Activated T-cell treated with anti-CD3 and anti-CD28 coated beads for 4 hours (primary cell): ENCODE results near the gene ITM2B.

Experiments used
- DNase-seq: peaks from one replicate; pipeline ENCODE4 v3.0.0-alpha.2; 2020

Gene ITM2B

DNA sequence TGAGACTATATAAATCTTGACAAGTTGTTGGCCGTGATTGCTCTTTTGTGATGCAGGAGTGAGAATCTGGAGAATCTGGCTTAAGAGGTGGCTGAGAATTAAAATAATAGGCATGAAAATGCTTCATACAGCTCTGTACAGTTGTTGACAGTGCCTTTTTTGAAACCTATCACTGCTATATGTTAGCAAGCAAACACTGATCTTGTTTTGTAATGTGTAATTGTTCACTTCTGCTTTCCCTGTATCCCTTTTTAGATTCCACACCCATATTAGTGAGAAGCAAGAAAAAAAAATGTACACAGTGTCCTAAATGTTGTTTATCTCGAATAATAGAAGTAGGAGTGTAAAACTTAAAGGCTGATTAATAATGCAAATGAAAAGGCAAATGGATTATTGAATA lies 31.1 kb downstream of the ITM2B start:
- DNase-seq = no peak

DNA sequence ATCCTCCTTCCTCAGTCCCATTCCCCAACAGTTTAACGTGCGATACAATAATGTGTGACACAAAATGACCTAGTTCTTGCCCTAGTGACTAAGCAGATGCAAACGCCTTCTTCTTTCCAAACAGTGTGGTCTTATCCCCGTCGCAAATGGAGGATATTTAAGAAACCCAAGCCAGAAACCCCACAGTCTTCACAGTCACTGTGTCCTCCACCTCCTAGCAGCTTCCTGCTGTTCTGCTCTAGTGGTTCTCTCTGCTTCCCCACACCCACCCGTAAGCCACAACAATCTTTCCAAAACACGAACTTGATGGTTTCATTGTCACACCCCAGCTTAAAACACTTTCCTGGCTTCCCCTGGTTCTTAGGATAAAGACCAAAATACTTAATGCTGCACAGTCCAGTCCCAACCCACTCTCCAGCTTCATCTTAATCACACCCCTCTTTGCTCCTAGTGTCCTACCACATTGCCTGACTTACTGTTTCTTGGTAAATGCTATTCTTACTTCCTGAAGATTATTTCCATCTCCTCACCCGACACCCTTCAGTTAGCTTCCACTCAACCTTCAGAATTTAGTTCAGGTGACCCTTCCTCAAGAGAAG lies 32.3 kb downstream of the ITM2B start:
- peak; percentile 2 for DNase-seq

DNA sequence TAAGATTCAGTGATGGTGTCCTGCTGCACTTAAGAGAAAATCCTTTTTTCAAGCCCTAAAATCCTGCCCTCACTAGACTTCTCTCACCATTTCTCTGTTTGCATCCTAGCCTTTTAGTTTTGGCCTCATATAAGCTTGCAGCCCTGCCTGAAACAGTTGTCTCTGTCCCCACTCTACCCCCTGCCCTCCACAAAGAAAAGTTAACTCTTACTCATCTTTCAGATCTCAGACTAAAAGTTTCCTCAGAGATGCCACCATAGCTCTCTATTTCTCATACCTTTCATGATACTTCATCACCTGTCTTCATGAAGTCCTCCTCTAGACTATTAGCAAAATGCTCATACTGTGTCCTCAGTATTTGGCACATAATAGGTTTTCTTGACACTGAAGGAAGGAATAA lies 33.1 kb downstream of the ITM2B start:
- no peak for DNase-seq

DNA sequence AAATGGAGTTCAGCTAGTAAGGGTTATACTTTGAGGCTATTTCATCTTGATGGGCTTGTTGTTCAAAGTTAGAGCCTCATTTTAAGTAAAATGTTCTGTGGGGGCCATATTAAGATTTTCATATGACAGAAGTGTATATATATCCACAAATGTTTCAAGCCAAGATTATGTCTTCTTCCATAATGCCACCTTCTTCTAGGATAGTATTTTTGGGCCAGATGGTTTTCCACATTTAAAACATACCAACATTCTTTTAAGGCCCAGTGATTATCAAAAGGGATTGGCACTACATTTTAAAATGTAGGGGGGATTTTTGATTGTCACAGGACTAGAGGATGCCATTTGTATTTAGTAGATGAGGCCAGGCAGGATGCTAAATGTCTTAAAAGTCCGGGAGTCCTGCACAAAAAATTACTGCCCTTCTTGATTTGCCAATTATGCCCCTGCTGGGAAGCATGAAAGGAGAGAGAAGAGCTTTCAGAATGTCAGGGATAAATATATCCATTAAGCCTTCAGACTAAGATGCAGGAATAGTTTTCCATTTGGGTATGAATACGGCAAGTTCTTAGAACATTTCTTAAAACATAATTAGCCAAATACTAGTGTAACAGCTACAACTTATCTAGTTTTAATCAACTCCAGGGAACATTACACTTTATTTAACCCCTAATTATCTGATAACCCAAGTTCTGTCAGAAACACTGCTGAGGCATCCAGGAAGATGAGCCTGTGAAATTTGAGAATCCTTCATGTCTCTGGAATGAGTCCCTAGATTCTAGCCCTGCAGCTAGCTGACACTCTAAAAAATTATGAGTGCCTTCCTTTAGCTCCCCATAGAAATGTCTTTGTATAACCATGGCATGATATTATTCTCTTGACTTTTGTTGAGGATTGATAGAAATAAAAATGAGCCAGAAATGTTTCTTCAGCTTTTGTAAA lies 34.0 kb downstream of the ITM2B start:
- DNase-seq = no peak

GRCh38 chr13:48268019-48268418 lies 35.0 kb downstream of the ITM2B start:
- DNase-seq = no peak

DNA sequence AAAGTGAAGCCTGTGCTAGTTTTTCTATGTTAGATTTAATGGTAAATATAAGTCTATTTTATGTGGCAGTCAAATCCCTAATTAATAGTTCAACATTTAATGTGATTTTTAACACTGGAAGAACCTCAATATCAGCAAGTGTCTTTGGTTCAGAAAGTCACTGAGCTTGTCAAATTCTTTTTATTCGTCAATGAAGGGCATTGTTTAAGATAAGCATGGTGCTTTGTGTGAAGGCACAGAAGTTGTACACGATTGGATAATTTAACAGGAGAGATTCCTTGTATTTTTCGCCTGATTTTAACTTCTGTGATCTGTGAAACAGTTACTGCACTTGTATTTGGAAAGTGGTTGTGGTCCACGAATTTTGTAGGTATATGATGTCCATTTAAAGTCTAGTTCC lies 40.3 kb downstream of the ITM2B start:
- DNase-seq = no peak

DNA sequence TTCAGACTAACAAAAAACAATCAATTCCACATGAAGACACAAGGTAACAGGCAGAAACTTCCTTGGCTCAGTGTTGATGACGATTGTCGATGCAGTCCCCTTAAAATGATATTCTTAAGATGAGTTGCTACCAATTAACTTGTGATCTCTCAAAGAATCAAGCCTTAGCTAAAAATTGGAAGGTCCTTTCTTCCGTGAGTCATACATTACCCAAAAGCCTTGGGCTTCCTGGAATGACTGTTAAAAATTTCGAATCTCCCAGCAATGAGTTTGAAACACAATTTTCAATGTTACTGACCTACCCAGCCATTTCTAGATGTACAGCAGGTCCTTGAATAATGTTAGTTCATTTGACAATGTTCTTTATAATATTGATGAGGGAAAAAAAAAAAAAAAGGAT lies 42.5 kb downstream of the ITM2B start:
- no peak for DNase-seq

DNA sequence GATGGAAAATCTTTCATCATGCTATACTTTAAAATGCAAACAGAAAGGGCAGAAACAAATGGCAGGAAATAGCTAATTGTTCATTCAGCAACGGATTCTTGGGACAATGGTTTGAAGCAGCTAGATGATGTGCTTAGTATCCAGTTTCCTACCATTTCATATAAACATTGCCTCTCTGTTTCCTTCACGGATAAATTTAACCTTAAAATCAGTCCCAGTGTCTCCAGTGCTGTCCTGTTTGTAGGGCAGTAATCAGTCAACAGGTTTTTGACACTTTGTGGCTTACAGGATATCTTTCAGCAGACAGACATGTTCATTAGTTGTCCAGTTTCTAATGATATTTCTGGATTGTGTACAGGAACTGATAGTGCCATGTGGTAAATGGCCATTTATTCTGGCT lies 45.8 kb downstream of the ITM2B start:
- DNase-seq = no peak

DNA sequence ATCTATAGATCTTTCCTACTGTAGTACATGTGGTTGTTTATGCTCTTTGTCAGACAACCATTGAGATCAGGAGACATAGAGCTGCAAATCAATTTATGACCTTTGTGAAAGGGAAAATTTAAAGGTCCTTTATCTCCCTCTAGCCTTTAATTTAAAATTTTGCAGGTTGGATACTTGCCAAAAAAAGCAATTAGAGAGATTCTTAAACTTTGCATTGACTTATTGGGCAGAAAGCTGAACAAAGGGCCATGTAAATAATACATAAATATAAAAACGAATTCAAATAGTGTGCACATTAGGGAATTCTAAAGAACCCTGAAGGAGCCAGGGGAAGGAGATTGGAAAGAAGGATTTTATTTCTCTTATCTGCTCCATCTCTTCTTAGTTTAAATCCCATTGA lies 48.5 kb downstream of the ITM2B start:
- DNase-seq = no peak

DNA sequence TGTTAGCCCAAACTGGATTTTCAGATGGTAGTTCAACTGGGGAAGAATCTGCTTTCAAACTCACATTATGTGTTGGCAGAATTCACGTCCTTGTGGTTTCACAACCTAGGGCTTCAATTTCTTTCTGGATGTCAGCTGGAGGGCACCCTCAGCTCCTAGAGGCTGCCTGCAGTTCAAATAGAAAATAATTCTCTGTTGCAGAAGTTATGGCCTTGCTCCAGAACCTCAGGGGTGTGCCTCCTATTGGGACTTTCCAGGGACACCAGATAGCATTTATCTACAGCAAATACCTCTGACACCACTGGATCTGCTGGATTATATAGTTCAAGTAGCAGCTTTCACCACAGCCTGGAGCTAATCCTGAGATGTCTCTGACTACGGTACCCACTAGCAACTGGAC lies 58.7 kb downstream of the ITM2B start:
- no peak for DNase-seq

DNA sequence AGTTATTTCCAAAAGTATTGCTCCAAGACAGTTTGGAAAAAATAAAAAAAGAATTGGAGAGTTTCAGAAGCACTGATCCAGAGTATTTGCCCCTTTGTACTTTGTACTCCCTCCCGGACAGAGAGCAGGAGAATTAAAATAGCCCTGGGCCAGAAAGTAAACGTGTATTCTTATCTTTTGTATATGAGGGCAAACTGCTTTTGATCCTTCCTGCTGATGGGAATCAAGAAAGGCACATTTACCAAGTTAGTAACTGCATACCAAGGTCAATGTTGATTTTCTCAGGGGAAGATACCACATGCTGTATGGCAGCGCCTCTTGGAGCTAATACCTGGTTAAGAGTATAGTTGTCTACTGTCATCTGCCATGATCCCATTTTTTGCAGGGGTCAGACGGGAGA lies 59.6 kb downstream of the ITM2B start:
- no peak for DNase-seq

DNA sequence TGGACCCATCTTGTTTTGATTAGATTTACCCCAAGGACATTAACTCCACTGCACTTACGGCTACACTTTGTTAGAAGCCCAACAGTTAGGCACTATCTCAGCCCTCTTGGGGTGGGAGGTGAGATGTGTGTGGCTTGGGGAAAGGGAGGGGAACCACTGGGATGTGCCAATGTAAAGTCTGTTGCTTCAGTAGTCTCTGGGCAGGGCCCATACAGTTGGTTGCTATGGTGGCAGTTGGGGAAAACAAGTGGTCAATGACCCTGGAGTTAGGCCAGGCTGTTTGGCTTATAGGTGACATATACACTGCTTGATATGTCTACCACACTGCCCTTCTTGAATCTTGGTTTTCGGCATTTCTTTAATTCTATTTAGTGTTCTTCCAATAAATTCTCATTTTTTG lies 61.6 kb downstream of the ITM2B start:
- no peak for DNase-seq

- DNase-seq = no peak
These were observed 62.3 kb downstream of the ITM2B start for GRCh38 chr13:48295271-48295670.

DNA sequence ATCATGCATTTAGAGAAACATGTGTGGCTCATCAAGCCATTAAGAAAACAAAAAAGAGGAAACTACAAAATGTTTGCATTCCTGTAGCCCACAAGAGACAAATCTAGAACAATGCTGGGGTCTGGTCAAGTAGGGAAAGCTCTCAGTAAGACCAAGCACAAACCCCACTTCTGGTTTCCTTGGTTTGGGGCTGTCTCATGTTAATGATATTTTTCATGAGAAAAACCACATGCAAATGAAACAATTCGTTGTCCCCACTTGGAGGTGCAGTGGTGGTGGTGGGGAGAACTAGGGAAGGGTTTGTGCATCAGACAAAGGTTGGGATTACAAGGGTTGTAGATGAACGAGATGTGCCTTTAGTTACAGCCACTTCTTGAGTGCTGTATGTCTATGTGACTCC lies 63.5 kb downstream of the ITM2B start:
- DNase-seq = no peak

DNA sequence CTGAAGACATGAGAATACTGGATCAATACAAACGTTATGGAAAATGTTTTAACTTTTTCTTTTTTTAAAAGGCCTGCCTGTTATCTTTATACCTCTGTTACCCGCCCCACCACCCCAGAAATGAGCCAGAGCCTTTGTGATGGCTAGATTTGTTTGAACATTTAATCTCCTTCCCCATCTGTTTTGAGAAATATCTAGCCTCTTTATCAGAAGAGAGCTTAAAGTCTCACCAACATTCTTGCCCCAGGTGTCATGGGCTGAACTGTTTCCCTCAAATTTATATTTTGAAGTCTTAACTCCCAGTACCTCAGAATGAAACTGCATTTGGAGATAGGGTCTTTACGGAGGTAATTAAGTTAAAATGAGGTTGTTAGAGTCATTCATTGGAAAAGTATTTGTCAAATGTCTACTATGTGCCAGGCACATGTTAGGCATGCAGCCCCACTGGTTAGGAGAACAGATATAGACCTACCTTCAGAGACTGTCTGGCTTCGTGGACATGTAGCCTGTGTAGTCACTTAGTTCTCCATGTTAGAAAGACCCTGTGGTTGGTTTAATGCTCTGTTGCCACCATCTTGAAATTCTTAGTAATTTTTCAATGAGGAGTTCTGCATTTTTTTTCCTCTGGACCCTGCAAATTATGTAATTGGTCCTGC lies 64.3 kb downstream of the ITM2B start:
- DNase-seq = no peak

DNA sequence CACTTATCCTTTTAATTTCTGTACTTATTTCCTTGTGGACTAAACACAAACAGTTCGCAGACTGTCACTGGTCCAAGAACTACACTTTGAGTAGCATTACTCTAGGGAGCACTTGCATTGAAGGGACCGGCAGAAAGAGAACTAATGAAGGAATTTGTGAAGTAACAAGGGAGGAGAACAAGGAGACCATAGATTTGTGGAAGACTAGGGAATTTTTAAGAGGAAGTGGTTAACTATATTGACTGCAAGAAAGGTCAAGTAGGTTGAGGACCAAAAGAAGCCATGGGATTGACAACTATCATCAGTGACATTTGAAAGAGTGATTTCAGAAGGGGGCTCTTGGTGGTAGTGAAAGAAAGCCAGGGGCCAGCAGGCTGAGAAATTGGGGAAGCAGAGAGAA lies 66.6 kb downstream of the ITM2B start:
- DNase-seq = no peak

DNA sequence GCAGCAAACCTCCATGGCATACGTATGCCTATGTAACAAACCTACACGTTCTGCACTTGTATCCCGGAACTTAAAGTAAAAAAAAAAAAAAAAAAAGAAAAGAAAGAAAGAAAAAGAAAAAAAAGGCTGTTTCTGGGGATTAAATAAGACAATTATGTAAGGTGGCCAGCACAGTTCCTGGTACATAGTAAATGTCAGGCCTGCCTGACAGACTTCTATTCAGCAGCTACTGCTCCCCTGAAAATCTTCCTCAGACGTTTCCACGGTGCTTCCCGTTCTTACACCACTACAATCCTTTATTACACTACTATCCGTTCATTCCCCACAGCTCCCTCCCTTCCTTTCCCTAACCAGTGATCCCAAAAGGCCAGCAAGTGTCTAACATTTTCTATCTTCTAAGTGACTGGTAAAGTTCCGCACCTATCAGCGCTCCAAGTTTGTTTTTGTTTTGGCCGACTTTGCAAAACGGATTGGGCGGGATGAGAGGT lies 69.9 kb downstream of the ITM2B start:
- DNase-seq = no peak

DNA sequence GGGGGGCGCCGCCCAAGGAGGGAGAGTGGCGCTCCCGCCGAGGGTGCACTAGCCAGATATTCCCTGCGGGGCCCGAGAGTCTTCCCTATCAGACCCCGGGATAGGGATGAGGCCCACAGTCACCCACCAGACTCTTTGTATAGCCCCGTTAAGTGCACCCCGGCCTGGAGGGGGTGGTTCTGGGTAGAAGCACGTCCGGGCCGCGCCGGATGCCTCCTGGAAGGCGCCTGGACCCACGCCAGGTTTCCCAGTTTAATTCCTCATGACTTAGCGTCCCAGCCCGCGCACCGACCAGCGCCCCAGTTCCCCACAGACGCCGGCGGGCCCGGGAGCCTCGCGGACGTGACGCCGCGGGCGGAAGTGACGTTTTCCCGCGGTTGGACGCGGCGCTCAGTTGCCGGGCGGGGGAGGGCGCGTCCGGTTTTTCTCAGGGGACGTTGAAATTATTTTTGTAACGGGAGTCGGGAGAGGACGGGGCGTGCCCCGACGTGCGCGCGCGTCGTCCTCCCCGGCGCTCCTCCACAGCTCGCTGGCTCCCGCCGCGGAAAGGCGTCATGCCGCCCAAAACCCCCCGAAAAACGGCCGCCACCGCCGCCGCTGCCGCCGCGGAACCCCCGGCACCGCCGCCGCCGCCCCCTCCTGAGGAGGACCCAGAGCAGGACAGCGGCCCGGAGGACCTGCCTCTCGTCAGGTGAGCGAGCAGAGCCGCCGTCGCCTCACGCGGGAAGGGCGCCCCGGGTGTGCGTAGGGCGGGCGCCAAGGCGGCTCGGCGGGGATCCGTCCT lies 70.5 kb downstream of the ITM2B start, which contains the start of gene RB1:
Gene RB1, plus strand, starts transcription at position 393 of the 784 bp plus-strand sequence. Its CDS starts 162 bp downstream, at position 555.
- DNase-seq = peak; percentile 83

DNA sequence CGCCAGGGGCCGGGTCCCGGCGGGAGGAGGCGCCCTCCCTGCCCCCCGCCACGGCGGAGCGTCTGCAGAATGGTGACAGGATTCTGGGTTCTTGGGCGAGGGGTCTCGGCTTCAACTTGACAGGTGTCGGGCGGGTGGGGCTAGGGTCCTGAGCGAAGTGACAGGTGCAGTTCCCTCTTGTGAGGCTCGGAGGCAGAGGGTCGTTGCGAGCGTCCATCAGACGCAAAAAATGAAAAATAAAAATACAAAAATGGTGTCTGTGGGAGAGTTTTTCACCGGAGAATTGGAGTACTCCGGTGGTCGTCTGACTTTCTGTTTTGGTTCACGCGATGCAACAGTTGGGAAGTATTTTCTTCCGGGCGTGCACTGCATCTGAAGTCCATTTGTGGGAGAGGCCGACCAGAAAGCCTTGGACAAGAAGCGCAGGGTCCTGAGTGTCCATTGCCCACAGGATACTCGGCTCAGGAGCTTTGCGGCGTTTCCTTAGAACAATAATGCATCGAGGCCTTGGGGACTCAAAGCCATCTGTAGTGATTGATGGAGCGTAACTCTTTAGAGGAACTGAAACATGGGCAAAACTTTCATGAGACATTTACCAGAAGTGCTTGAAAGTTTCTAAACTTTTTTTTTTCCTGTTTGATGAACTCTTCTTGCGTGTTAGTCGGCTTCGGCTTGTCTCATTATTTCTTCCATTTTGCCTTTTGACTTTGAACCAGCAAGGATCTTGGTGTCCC lies 71.3 kb downstream of the ITM2B start:
- no peak for DNase-seq

GRCh38 chr13:48311223-48311622 lies 78.2 kb downstream of the ITM2B start:
- DNase-seq = no peak

GRCh38 chr13:48315969-48316650 lies 83.1 kb downstream of the ITM2B start:
- no peak for DNase-seq
